HG02763 (cell line): ENCODE data around the gene SP140L.
A peak's percentile ranks its signal among the peaks of the same experiment; 100 is the strongest.
"Not testable (repeated sequence)": the region's sequence is repeated elsewhere in the genome, so short reads cannot be mapped to it uniquely, and the experiment has no call there.

Experiments
- ATAC-seq: cut with Tn5 transposase; IDR thresholded peaks from one replicate; pipeline ENCODE4 v1.9.1; 2021; ENCODE audit warnings: mild to moderate bottlenecking, moderate library complexity; ENCODE audit not compliant: unreplicated experiment

Gene SP140L

DNA sequence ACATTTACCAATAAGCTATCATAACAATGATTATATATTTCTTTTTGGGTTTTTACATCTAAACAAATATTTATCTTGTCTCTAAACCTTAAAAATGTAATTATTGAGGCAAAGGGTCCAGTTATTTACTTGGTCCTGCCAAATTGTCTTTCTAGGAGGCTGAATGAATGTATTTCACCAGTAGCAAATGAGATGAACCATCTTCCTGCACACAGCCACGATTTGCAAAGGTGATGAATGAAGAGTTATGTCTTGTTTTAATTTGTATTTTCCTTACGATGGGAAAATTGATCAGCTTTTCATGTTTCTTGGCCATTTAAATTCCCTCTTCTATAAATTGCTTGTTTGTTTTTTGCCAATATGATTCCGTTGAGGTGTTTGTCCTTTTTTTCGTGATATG, 90.4 kb downstream of the SP140L start:
- no peak for ATAC-seq

DNA sequence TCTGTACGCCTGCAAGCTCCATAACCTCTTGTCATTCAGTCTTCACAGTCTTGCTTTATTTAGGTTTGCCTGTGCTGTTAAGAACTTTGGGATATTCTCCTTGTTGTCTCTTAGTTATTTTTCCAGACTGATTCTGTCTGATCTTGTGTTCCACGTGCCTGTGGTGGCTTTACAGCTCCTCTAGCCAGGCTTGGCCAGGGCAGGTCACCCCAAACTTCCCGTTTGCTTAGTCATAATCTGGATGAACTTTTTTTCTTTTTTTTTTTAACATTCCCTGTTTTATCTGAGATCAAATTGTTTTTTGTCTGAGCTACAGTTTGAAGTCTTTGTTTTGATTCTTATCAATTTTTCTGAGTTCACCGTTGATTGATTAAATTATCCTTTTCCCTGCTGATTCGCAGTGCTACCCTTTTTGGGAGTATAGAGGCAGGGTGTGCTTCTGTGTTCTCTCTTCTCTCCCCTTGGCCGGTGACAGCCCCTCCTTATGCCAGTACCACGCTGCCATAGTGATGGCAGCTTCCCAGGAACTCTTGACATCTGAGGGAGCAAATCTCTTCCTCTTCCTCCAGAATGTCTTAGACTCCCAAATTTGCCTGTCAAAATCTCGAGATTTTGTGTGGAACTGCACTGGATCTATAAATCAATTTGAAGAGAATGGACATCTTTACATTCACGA, 91.5 kb downstream of the SP140L start:
- ATAC-seq, result no peak

DNA sequence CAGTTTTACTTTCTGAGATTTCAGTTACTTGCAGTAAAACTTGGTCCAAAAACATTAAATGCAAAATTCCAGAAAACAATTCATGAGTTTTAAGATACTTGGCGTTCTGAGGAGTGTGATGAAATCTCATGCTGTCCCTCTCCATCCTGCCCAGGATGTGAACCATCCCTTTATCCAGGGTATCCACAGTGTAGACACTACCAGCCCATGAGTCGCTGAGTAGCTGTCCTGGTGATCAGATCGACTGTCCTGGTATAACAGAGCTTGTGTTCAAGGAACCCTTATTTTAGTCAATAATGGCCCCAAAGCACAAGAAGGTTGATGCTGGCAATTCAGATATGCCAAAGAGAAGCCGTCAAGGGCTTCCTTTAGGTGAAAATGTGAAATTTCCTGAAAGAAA, 92.2 kb downstream of the SP140L start:
- no peak for ATAC-seq

DNA sequence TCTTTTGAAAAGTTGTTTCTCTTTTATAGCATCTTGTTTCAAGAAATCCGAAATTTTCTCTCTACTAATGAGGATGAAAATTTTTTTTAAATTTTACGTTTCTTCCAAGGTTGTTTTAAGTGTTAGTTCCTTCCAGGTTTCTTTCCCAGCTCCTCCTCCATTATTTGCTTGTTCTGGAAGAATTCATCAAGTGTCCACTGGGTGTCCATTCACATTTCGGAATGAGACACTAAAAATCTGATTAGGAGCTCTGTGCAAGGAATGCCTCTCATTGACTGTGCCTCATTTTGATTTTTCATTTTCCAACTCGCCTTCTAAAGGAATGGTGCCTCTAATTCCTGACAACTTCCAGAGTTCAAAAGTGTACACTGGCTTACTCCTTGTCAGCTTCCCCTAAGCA, 95.2 kb downstream of the SP140L start:
- ATAC-seq, result no peak

DNA sequence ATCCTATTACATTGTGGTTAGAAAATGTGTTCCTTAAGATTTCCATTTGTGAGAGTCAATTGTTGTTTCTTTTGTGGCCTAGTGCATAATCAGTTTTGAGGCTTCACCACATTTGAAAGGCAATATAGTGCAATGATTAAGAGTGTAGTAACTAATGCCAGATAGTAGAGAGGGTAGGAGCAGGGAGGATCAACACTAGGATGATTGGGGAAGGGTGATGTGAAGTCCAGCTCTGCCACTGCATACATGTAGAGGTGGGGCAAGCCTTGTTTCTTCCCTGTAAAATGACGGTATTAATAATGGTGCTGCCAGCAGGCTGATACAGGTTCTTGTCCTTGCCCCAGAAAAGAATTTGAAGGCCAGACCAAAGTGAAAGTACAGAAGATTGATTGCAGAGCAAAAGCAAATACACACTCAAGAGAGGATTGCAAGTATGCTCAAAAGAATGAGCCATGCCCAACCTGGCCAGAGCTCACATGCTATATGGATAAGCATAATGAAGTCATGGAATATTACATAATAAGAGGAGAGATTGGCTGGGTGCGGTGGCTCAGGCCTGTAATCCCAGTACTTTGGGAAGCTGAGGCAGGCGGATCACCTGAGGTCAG, 97.0 kb downstream of the SP140L start:
- ATAC-seq, result no peak

DNA sequence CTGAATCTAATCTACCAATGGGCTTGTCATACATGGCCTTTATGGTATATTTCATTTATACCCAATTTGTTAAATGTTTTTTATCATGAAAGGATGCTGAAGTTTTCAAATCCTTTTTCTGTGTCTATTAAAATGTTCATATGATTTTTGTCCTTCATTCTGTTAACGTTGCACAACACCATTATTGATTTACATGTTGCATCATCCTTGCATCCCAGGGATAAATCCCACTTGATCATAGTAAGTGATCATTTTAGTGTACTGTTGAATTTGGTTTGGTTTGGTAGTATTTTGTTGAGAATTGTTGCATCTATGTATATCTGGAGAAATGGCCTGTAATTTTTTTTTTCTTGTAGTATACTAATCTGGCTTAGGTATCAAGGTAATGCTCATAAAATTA, 98.4 kb downstream of the SP140L start:
- ATAC-seq, result no peak

DNA sequence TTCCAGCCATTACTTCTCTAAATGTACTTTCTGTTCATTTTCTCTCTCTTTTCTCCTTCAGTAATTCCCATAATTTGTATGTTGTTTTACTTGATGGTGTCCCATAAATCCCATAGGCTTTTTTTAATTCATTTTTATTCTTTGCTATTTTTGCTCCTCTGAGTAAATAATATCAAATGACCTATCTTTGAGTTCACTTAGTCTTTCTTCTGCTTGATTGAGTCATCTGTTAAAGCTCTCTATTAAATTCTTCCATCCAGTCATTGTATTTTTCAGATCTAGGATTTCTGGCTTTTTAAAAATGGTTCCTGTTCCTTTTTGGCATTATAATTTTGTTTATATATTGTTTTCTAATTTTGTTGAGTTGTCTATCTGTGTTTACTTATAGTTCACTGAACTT, 102.5 kb downstream of the SP140L start:
- no peak for ATAC-seq

DNA sequence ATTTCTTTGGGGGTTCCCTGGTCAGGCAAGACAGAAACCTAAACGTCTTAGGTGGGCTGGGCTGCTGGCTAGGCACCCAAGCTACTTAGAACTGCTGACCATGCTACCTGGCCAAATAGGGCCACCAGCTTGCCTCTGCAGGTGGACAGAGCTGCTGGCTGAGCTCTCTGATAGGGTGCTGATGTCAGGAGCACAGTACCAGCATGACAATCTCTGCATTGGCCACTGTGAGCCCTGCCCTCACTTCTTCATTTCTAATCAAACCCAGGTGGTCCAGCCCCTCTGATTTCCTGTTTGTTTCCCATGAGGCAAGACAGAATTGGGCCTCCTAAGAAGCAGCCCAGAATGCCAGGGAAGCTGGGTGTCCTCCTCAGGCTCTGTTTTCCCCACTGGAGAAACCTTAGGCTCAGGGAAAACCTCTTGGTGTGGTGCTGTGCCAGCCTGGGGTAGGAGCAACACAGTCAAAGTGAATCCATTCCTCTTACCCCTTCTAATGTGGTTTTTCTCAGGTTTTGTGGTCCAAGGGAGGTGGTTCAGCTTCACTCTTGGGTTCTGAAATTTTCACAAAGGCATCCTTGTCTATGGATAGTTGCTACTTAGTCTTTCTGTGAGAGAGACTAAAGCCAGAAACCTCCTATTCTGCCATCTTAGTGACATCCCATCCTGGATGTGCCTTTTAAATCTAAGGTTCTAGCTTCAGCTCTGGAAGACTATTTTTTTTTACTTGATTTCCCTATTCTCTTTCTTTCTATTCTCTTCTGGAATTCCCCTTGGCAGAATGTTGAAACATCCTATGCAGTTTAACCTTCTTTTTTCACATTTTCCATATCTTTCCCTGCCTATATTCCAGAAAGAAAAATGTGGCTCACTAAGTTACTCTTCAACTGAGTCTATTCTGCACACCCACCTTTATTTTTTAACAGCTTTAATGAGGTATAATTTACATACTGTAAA, 104.2 kb downstream of the SP140L start:
- ATAC-seq, result no peak

DNA sequence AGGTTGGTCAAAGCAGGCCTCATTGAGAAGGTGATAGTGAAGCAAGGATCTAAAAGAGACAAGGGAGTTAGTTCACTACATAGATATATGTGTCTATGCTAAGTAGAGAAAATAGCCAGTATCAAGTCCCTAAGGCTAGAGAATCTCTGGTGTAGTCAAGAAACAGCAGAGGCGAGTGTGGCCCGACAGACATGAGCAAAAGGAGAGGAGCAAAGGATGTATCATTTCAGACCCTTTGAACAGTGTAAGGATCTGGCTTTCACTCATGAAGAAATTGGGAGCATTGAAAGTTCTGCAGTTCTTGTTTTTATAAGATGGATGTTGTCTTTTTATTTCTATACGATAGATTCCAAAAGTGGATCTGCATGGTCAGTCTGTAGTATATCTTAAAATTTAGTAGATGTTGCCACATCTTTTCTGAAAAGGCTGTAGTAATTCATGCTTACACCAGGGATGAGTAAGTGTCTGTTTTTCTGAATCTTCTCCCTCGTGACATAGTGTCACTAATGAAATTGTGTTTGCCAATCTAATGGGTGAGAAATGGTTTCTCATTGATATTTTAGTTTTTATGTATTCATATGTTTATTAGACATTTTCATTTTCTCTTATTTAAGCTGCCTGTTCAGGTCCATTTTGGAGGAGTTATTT, 107.8 kb downstream of the SP140L start:
- no peak for ATAC-seq

DNA sequence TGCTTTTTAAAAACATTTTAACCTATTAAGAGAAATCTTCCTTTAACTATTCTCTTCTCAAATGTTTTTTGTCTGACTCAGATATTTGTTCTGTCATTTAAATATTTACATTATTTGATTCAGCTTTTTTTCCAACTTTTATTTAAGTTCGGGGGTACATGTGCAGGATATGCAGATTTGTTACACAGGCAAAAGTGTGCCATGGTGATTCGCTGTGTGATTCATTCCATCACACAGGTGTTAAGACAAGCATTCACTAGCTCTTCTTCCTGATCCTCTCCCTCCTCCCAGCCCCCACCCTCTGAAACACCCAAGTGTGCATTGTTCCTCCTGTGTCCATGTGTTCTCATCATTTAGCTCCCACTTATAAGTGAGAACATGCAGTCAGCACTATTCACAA, 108.4 kb downstream of the SP140L start:
- no peak for ATAC-seq

DNA sequence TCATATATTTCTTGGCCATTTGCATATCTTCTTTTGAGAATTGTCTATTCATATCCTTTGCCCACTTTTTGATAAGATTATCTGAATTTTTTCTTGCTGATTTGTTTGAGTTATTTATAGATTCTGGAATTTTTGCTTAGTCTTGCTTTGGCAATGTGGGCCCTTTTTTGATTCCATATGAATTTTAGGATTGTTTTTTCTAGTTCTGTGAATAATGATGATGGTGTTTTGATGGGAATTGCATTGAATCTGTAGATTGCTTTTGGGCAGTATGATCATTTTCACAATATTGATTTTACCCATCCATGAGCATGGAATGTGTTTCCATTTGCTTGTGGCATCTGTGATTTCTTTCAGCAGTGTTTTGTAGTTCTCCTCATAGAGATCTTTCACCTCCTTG, 112.1 kb downstream of the SP140L start:
- ATAC-seq, result not testable (repeated sequence)

DNA sequence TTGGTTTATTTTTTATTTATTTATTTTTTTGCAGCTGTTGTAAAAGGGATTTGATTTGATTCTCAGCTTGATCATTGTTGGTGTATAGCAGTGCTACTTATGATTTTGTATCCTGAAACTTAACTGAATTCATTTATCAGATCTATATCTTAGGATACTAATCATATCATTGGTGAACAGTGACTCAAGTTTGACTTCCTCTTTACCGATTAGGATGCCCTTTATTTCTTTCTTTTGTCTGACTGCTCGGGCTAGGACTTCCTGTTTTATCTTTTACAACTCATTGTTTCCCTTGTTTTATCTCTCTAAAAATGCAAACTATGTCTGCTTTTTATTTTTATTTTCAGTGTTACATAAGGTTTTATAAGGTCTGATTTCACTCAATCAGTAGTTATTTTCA, 112.6 kb downstream of the SP140L start:
- no peak for ATAC-seq

DNA sequence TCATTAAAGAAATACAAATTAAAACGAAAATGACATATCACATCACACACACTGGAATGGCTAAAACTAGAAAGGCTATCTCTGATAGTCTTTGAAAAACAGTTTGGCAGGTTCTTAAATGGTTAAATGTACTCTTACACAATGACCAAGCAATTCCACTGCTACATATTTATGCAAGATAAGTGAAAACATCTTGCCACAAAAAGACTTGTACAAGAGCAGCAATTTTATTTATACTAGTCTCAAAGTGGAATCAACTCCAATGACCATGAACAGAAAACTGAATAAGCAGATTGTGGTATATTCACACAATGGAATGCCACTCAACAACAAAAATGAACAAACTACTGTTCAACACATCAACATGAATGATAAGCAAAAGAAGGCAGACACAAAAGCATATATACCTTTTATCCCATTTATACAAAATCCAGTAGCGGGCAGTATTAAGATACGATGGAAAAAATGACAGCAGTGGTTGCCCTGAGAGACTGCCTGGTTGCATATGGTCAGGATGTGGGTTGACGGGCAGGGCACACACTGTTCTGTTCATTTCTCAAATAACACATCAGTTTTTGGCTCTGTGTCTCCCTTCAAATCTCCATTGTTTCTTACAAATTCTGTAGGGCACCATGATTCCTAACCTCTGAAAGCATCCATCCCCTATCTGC, 114.4 kb downstream of the SP140L start:
- ATAC-seq, result no peak

DNA sequence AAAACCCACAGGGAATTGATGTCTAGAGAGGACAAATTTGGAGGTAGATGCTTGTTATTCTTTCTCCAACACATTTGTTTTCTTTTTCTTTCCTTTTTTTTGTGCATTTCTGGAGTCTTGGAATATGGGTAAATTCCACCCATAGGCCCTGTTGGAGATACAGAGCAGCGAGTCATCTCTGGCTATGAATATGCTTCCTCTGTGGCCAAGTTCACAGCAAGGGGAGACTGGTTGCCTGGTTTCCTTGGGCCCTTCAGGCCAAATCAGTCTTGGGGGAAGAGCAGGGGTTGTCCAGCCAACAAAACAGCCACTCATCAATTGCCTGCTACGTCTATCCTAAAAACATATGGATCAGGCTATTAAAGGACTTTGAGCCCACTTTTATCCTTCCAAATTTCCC, 116.5 kb downstream of the SP140L start:
- ATAC-seq, result no peak

DNA sequence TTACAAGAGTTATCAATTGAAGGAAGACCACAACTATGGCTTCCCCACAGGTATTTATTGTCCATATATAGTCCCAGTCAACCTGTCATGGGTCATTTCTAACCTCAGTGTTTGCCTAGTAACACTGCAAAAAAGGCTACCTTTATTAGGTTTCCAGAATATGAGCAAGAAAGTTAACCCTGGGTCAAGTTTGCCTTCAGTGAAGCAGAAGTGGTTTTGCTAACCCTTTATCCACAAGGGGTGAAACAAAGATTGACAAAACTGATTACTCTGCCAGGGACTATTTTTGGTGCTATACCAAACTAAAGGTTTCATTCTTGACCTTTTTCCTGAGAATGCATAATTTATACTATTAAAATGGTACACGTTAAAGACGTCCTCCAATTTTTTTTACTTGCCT, 117.8 kb downstream of the SP140L start:
- no peak for ATAC-seq

DNA sequence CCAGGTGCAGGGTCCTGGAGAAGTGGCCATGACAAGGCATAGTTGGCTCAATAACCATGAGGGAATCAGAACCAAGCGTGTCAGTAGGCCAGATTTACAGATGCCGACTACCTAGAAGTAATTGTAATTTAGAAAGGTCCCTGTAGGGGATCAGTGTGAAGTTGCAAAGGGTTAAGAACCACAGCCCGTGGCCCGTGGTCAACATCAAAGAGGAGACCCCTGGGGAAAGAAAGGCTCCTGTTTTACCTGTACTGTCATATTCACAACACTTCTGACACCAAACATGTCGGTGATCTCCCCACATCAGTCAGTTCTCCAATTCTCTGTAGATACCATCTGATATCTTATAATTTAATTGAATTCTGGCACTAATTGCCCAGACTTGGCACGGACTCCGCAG, 120.0 kb downstream of the SP140L start:
- ATAC-seq, result no peak

DNA sequence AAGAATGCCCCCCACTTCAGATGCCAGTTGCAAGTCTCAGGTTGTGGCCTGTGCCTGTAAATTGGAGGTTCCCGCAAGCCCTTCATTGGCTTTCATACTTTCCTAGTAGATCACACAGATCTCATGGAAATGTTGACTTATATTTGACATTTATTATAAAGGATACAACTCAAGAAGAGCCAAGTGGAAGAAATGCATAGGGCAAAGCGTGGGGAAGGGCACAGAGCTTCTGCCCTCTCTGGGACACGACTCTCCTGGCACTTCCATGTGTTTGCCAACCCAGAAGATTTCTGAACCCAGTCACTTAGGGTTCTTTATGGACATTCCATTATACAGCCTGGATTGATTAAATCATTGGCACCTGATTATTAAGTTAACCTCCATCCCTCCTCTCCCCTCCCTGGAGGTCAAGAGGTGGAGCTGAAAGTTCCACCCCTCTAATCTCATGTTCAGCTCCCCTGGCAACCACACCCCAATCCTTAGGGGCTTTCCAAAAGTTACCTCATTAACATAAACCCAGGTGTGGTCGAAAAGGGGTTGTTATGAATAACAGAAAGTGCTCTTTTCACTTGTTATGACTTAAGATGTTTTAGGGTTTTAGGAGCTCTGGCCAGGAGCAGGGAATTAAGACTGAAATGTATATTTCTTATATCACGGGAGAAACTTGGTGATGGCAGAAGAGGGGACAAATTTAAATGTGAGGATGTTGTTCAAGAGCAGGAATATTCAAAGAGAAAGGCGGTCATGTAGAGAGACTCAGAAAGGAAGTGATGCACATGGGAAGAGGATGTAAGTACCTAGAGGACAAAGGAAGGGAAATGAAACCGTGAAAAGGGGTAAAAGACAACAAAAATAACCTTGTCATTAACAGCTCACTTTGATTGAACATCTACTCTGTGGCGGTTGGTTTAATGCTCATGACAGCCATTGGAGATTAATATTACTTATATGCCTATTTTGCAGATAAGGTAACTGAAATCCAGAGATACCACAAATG, 120.8 kb downstream of the SP140L start:
- peak; percentile 73 for ATAC-seq

DNA sequence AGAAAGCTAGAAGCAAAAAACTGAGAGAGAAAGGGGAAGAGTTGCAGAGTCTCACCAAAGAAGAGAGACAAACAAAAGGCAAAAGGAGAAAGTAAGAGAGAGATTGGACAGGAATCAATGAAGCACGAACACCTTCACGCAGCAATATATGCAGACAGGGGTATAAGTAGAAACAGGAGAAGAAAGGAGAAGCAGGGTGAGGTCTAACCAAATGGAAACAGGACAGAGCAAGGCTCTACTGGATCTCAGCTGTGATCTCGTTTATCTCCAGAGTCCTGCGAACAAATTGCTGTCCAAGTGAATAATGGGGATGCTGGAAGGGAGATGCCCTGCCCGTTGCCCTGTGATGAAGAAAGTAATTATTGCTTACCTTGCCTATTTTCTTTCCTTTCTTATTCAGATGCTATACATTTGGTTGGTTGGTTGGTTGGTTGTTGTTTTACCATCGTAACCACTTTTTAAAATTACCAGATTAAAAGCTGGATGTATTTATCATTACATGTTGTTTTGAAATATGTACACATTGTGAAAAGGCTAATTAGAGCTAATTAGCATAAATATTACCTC, 123.0 kb downstream of the SP140L start:
- no peak for ATAC-seq

DNA sequence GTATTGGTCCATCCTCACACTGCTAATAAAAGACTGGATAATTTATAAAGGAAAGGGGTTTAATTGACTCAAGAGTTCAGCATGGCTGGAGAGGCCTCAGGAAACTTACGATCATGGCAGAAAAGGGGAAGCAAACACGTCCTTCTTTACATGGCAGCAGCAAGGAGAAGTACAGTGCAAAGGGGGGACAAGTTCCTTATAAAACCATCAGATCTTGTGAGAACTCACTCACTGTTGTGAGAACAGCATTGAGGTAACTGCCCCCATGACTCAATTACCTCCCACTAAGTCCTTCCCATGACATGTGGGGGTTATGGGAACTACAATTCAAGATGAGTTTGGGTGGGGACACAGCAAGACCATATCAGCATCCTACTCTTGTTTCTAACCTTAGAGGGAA, 126.0 kb downstream of the SP140L start:
- no peak for ATAC-seq
